ENCODE results near the gene ATP2A1. TPM values are rescaled to one million over a fixed set of nuclear protein-coding genes. Genes with fewer than 3 reads are reported as not detected.
A peak's percentile ranks its signal among the peaks of the same experiment; 100 is the strongest.

The ATP2A1 gene
- polyA plus RNA-seq, 1 donor (not counting 4 experiments of a cell fraction or from before 2014, with no cell fraction given) = 0.12 TPM

- Histone ChIP-seq H3K27ac (ENCODE audit: control insufficient read depth, insufficient read depth, low read length) (peak overlapping the region; percentile 81), H3K4me3 (ENCODE audit: control insufficient read depth in 2 of 3, extremely low read depth in 1 of 3, insufficient read depth in 2 of 3, low read depth in 1 of 3, low read length in 3 of 3) (peak overlapping the region; percentile 96 to 97 (median 97)), H3K9me1 (ENCODE audit: control insufficient read depth, extremely low read depth, insufficient read depth, low read length) (no peaks in the 10 kb centered on the region), H3K27me3 (ENCODE audit: control insufficient read depth, extremely low read depth, insufficient read depth, low read length) (no peaks in the 10 kb centered on the region), H3K9me3 (ENCODE audit: control insufficient read depth, low read depth, low read length) (no peaks in the 10 kb centered on the region), H3K9ac (ENCODE audit: control insufficient read depth, extremely low read depth, insufficient read depth, low read length) (peak overlapping the region; percentile 94), H3K36me3 (ENCODE audit: control insufficient read depth in 2 of 2, extremely low read depth in 1 of 2, insufficient read depth in 2 of 2, low read length in 2 of 2) (peaks cover 29% of the 10 kb centered on the region in 2 experiments), H4K20me1 (ENCODE audit: control insufficient read depth, extremely low read depth, insufficient read depth, low read length) (peaks cover 10% of the 10 kb centered on the region), H3K4me1 (ENCODE audit: control insufficient read depth, extremely low read depth, insufficient read depth, low read length) (peaks cover 17% of the 10 kb centered on the region), H3K4me2 (ENCODE audit: control insufficient read depth, extremely low read depth, insufficient read depth, low read depth, low read length) (peak overlapping the region; percentile 90), H3K79me2 (ENCODE audit: control insufficient read depth, insufficient read depth, low read length) (peaks cover 35% of the 10 kb centered on the region), H2AFZ (ENCODE audit: control insufficient read depth, low read length) (peak overlapping the region; percentile 90)
- TF ChIP-seq EZH2 (IDR thresholded peaks at IDR 0.05; ENCODE audit: low read length) = no peak
- dilution Hi-C loops (cut with MboI; ENCODE audit: extremely low pct_ligation_motif_present, low sequenced_read_pairs) = no loop called here
- FAIRE-seq (peak; percentile 79), DNase-seq (ENCODE audit: low read depth, low spot score) (no peak)
These were observed 33.0 kb upstream of the ATP2A1 start for GRCh38 chr16:28845293-28845692.

DNA sequence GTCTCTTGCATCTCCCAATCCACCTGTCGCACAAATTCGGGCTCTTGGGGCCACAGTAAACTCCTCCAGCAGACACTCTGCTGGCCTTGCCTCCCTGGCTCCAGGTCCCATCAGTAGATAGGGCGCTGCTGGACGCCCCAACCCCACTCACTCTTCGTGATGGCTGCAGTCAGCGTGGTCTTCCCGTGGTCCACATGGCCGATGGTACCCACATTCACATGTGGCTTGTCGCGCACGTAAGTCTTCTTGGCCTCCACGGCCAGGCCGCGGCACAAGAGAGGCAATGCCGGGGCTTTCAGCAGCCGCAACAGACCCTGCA, 32.6 kb upstream of the ATP2A1 start:
- Histone ChIP-seq H2AFZ (ENCODE audit: control insufficient read depth, low read length) (peak overlapping the region; percentile 90), H3K4me3 (ENCODE audit: control insufficient read depth in 2 of 3, extremely low read depth in 1 of 3, insufficient read depth in 2 of 3, low read depth in 1 of 3, low read length in 3 of 3) (peak overlapping the region; percentile 96 to 97 (median 97)), H3K9ac (ENCODE audit: control insufficient read depth, extremely low read depth, insufficient read depth, low read length) (peak overlapping the region; percentile 94), H3K27ac (ENCODE audit: control insufficient read depth, insufficient read depth, low read length) (peak overlapping the region; percentile 81), H4K20me1 (ENCODE audit: control insufficient read depth, extremely low read depth, insufficient read depth, low read length) (peaks cover 10% of the 10 kb centered on the region), H3K9me3 (ENCODE audit: control insufficient read depth, low read depth, low read length) (no peaks in the 10 kb centered on the region), H3K9me1 (ENCODE audit: control insufficient read depth, extremely low read depth, insufficient read depth, low read length) (no peaks in the 10 kb centered on the region), H3K4me2 (ENCODE audit: control insufficient read depth, extremely low read depth, insufficient read depth, low read depth, low read length) (peak overlapping the region; percentile 90), H3K27me3 (ENCODE audit: control insufficient read depth, extremely low read depth, insufficient read depth, low read length) (no peaks in the 10 kb centered on the region), H3K4me1 (ENCODE audit: control insufficient read depth, extremely low read depth, insufficient read depth, low read length) (peaks cover 17% of the 10 kb centered on the region), H3K79me2 (ENCODE audit: control insufficient read depth, insufficient read depth, low read length) (peaks cover 35% of the 10 kb centered on the region), H3K36me3 (ENCODE audit: control insufficient read depth in 2 of 2, extremely low read depth in 1 of 2, insufficient read depth in 2 of 2, low read length in 2 of 2) (peaks cover 29% of the 10 kb centered on the region in 2 experiments)
- FAIRE-seq (no peak), DNase-seq (ENCODE audit: low read depth, low spot score) (no peak)
- no peak for TF ChIP-seq CTCF (optimal IDR thresholded peaks at IDR 0.05 in 1 of 3, IDR thresholded peaks at IDR 0.05 in 1 of 3, conservative IDR thresholded peaks at IDR 0.05 in 1 of 3; ENCODE audit: extremely low read depth in 1 of 3, insufficient read depth in 2 of 3, low read length in 3 of 3)
- no peak for TF ChIP-seq EZH2 (IDR thresholded peaks at IDR 0.05; ENCODE audit: low read length)
- dilution Hi-C loops (cut with MboI; ENCODE audit: extremely low pct_ligation_motif_present, low sequenced_read_pairs) = no loop called here
